HuH-7.5 (cell line): ENCODE data around the gene OR2F1.

Experiments
- DNase-seq: peaks from one replicate; pipeline ENCODE4 v3.0.0; 2011; ENCODE audit warnings: low spot score

Gene OR2F1, protein sequence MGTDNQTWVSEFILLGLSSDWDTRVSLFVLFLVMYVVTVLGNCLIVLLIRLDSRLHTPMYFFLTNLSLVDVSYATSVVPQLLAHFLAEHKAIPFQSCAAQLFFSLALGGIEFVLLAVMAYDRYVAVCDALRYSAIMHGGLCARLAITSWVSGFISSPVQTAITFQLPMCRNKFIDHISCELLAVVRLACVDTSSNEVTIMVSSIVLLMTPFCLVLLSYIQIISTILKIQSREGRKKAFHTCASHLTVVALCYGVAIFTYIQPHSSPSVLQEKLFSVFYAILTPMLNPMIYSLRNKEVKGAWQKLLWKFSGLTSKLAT

DNA sequence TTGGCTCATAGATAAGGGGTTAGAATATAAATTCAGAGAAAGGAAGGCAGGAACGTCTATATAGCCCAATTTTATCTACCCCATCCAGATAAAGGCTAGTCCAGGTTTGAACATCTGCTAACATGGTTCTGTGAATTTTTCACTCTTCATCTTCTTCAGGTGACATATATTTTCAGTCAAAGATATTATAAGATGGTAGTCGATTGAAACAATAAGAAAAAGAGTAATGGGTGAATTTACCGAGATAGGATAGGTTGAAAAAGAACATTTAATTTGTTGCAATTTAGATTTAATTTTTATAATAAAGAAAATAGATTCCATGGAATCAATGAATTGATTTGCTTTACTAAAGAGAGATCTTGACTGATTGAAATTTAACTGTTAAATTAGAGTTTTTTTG lies at the start of gene OR2F1:
TSS of gene OR2F1 (plus strand) at position 301 of the 400 bp plus-strand sequence. CDS start 5,127 bp downstream, outside the sequence.
- DNase-seq = no peak

DNA sequence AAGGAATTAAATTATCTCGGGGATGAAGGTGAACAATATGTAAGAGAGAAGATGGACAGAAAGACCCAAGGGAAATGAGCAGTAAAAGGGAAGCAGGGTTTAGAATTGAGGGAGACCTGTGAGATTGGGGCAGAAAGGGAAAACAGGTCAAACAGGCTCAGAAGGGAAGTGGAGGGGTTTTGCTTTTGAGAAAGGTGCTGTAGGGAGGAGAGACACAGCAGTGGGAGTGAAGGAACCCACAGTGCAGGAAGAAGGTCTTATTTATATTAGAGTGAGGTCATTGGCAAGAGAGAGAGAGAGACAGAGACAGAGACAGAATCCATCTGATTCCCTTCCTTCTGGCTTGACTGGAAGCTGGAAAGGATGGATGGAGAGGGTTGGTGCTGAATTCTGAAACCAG lies 49.1 kb upstream of the OR2F1 start:
- no peak for DNase-seq

DNA sequence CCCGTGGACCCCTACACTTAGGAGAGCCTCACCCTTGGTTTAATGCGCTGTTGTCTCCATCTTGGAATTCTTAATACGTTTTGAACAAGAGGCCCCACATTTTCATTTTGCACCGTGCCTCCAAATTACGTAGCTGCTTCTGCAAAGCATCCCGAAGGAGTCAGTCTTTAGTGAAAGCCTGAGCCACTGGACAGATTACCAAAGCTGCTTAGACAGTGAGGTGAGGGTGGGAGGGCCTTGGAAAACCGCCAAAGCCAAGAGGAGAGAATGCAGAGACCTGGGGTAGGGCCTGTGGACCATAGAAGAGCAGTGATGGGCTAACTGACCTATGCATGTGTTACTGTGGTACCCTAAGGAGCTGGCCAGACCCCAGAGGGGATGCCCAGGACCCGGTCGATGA lies 48.5 kb upstream of the OR2F1 start:
- no peak for DNase-seq

DNA sequence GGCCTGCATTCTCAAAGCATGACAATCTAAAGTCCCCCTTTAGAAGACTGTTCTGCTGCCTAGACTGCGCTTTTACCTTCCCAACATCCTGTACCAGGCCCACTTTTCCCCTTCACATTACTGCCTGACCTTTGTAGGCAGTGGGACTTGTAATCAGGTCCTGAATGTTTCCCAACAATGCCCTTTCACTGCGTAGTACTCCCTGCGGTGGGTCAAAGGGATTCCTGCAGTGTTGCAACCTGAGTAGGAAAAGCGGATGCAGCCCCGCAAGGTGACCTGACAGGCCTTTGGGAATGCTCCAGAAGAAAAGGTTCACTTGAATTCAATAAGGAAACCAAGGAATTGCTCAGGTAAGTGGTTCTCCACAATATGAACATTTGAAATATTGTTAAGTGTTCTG lies 47.7 kb upstream of the OR2F1 start:
- DNase-seq = peak; percentile 69

DNA sequence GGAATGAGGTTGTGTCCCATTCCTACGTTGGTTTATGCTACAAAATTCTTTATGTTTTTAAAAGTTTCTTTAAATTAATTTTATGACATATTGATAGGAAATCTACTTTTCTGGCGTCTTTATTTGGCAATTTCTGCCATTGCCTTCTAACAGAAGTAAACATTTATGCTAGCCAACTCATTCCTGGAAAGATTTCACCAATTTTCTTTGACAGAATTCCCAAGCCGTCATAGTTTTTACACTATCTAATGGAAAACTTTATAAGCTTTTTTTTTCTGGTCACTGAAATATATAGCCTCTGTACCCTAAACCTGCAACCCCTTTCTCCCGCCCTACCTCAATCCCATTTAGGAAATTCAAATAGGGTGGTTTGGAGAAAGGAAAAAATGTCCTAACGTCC lies 46.5 kb upstream of the OR2F1 start:
- no peak for DNase-seq

DNA sequence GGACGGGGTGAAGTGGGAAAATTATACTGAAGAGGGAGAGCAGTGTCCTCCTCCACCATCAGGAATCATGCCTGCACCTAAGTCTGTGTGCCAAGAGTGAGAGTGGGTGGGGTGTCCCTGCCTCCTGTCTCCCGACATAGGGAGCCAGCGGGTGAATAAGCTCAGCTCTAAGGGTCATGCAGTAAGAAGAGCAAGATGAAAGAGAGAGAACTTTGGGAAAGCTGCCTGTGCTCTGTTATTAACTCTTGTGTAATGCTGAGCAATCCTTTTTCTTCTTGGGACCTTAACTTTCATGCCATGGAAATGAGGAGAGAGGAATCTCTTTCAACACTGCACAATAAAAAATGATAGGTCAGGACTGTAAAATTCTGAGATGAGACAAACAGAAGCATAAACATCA lies 44.8 kb upstream of the OR2F1 start:
- no peak for DNase-seq

DNA sequence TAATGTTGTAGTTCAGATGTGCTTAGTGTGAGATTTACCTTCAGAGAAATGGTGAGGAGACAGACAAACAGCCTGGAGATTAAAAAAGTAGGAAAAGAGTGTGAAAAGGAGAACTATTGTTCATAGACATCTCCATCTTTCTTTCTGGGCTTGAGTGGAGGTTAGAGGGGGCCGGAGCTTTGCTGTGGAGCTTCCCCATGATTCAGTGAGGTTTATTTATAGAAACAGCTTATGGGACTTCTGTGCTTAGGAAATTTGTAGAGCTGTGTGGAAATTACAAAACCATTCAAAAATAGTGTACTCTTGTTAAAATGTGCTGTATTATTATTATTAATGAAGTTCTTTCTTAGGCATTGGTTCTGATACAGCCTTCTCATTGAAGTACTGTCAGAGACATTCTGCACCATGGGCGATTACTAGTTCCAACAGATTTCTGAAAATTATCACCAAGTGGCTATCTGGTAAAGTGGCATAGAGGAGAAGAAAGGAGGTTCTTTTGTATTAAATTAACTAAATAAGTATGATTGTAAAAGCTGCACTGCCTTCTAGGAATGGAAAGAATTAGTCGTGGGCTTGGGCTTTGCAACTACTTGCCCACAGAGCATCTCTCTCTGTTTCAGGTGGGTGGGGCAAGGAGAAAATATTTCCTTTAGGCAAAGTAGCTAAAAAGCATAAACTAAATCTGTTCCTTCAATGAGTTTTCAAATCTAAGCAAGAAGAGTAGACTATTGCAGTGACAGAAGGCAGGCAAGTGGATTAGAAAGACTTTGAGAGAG lies 44.0 kb upstream of the OR2F1 start:
- DNase-seq = no peak

DNA sequence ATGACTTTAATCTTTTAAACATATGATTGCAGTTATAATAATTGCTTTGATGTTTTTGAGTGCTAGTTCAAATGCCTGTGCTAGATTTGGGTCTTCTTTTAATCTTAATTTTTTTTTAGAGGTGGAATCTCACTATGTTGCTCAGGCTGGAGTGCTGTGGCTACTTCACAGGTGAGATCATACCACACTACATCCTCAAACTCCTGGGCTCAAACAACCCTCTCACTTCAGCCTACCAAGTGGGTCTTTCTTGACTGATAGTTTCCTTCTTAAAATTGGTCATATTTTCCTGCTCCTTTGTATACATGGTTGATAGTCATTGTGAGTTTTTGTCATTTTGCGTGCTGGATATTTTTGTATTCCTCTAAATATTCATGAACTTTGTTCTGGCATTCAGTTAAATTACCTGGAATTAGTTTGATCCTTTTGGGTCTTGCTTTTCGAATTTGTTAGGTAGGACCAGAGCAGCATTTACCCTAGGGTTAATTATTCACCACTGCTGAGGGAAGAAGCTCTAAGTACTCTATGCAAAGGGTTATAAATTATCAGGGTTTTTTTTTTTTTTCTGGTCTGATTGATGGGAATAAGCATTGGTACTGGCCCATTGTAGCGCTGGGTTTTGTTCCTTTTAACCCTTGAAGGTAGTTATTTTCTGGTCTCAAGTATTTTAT lies 40.6 kb upstream of the OR2F1 start:
- DNase-seq = no peak

DNA sequence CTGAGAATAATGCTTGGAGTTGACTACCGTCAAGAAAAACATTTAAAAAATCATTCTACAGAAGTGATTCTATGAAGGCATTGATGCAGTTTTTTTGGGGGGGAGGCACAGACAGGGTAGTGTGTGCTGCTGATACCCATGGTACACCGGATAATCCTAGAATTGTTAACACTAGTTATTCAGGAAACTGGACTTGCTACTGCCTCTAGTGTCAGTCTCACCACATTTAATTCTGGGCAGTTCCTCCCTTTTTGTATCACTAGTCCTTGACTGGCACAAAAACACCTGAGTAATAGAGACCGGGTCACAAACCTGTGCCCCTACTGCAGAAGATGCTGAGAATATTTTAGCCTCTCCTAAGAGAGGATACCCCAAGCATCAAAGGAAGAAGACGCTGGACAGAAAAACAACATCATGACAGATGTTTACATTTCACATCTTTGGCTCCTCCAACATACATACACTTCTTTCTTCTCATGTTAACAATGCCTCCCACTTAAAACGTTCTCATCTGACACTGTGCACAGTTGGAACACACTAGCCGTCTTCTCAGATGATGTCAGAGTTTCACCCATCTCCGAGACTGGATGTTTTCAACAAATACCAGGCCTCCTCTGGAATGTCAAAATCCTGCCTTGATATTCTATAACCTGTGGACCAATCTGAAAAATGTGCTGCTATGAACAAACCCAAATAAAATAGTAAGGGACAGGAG lies 39.5 kb upstream of the OR2F1 start:
- no peak for DNase-seq

DNA sequence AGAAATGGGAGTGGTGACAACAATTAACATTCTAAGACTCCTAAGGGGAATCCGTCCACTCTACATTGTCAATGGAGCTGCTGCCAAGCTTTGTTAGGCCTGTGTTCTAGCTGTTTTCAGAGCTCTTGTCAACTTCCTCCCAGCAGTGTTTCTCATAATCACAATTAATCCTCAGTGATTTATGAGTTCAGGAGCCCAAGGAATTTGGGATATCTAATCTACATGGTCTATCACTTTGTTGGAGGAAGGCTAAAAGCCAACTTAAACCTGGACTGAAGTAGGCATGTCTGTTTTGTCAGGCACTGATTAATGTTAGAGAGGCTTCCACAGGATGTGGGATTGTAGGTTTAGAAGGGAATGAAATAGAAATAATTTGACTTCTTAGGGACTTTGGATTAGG lies 29.8 kb upstream of the OR2F1 start:
- no peak for DNase-seq

DNA sequence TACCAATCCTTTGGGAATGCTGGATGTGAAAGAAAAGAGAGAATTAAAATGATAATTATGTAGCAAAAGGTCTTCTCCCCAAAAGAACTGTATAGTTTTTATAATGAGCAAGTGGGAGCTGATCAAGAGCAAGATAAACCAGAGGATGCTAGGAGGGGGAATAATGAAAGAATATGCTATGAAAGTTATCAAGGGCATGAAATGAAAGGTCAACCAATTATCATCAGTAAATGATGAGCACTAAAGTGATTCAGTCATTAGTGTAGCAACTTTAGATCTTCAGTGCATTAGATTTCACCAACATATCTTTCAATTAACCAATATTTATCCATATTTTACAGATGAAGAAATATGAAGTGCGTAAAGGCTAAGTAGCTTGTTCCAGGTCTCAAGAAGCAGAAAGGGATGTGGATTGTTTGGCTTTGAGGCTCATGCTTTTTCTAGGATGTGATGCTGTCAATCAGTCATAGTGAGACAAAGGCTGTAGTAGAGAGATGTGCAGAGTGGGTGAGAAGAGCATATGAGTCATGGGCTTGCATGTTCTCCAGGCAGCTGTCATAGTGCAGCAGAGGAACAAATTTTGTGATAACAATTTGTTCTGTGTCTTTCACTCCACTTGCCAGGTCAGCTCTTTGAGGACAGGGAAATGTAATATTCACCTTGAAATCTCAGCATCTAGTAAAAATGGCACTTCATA lies 25.3 kb upstream of the OR2F1 start:
- no peak for DNase-seq

DNA sequence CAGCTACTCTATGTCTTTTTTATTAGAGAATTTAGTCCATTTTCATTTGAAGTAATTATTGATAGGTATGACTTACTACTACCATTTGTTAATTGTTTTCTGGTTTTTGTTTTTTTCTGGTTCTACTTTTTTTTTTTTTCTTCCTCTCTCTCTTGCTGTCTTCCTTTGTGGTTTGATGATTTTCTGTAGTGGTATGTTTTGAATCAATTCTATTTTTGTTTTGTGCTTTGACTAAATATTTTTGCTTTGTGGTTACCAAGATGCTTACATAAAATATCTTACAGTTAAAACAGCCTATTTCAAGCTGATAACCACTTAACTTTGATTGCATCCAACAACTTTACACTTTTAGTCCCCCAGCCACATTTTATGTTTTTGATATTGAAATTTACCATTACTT lies 22.9 kb upstream of the OR2F1 start:
- no peak for DNase-seq

DNA sequence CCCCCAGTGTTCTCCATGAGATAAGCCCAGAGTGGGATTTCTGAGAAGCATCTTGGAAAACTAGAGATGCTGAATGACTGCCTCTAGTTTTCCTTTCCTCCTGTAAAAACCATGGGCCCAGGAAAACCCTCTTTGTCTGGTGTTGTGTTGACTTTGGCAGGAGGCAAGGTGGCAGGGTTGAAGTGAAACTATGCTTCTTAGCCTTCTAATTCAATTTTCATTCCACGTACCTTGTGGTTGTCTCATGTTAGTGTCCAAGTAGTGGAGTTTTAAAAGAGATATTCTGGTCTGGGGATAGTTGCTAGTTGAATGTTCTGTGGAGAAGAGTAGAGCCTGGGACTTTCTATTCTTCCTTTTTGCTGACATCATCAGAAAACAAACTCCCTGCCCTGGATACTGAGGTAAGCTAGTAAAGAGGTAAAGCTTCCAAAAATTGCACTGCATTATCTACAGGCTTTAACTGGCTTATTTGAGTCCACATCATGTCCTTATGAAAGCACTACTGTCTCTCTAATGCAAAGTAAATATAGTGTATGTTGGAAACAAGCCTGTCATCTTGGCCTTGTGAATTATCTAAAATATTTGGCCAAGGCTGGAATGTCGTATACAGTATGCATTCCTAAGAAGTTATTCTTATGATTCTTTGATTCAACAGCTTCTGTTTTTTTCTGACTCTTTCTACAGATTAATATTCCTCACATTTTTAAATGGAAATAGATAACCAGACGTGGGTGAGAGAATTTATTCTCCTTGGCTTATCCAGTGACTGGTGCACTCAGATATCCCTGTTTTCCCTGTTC lies 19.9 kb upstream of the OR2F1 start, which contains the start of gene OR2F2:
TSS of gene OR2F2 (plus strand) at position 708 of the 800 bp plus-strand sequence. CDS start at position 708, 0 bp downstream.
- no peak for DNase-seq

DNA sequence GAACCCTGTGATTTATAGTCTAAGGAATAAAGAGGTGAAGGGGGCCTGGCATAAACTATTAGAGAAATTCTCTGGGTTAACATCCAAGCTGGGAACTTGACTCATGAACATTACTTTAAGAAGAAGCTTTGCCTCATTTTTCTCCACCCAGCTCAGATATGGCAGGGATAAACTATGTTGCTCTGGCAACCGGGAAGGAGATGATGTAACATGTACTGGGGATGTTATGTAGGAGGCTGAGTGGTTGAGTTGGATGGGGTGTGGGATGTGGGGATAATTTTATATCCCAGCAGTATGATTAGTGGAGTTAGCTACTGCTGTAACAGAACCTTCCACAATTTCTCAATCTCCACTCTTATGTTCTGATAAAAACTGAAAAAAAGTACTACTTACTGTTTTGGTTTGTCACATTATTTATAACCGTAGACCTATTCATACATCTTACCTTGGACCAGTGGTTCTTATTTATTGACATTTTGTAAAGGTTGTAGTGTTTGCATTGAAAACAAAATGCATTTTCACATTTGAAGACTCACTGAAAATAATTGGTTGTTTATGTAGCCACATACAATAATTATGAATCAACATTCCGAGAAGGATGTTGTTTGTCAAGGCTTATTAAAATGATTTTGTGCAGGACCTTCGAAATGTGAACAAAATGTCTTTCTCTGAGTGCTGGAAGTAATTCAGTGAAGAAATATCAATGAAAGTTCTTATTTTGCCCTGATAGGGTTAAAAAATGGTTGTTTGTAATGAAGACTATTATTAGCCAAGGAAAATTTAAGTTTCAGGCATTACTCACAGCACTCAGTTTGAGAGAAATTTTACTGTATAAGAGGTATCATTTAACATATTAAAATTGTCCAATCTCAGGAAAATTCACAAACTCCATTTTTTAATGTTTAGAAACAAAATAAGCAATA lies 18.3 kb upstream of the OR2F1 start:
- no peak for DNase-seq

DNA sequence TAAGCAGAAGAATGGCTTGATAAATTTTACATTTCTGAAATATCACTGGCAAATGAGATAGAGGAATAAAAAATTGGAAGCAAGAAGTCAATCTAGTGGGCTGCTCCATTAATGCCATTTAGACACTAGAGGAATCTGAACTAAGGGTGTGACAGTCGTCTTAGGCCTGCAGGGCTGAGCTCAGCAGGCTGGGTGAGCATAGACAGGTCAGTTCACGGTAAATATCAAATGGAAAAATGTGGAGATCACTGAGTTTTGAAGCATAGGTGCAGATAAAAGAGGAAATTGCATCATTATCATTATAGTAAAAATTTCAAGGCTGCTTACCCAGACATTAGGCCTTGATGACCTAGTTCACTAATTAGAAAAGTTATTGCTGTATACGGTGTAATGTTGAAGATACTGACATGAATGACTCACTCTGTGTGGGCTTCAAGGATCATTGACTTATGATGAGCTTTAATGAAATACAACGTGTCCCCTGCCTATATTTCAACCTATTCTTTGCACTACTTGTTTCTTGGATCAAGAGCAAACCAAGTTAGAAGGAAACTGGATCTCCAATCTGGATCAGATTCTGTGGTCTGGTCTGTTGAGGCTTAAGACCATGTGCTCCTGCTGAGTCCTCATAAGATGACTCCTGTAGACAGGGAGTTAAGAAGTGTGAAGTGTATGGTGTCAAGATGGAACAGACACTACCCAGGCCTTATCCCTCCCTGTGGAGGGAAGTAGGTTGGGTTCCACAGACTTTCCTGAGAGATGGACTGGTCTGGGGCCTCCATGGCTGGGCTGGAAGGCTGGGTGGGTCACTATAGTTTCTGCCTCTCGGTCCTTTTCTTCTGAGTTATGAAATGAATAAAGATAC lies 16.0 kb upstream of the OR2F1 start:
- DNase-seq = no peak

DNA sequence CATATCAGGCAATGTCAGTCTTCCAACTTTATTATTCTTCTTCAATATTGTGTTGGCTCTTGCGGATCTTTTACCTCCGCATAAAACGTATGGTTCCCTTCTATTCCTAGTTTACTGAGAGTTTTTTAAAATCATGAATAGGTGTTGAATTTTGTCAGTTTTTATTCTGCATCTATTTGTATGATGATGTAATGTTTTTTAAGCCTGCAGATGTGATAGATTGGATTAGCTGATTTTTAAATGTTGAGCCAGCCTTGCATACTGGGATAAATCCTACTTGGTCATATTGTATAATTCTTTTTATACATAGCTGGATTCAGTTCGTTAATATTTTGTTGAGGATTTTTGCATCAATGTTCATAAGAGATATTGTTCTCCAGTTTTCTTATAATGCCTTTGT lies 9.2 kb upstream of the OR2F1 start:
- DNase-seq = no peak

DNA sequence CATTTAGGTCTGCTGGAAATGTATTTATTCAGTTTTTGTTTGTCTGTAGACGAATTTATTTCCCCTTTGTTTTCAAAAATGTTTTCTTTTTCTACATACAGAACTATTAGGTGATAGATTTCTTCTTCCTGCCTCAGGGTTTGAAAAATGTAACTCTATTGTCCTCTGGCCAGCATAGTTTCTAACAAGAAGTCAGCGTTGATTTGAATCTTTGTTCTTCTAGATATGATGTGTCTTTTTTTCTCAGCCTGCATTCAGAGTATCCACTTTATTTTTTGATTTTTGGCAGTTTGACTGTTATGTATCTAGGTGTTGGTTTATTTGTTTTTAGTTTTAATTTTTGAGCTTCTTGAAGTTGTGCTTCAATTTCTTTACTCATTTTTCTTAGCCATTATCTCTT lies 7.5 kb upstream of the OR2F1 start:
- DNase-seq = no peak

DNA sequence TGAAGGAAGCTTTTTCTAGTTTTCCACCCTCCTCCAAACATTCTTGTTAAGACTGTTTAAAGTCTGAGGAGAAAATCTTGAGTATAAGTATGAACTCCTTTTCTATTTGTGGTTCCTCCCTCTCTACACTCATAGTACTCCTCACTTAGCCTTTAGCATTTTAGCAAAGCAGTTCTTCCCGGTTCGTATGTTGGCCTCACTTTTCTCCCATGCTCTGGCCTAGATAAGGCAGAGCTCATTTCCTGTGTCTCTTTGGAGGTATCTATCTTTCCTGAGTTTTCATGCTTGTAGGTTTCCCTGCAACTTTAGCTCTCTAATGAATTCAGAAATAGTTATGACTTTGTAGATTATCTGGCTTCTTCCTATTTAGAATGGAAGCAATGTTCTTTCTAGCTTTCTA lies 5.9 kb upstream of the OR2F1 start:
- DNase-seq = no peak

DNA sequence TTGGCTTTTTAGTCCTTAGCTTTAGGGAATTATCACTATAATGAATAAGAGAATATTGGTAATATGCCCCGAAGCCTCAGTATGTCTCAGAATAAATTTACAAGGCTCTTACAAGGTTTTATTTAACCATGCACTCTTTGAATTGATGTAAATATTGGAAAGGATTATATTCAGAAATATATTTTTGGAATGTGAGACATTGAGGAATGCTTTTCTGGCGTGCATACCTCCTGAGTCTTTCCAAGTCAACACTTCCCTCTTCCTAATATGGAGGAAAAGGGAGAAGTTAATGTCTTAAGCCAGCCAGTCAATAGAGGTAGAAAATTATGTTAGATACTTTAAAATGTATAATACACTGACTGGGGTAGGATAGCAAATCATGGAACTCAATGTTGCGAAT lies 1.2 kb upstream of the OR2F1 start:
- DNase-seq = no peak
